ENCODE measurements around the gene TGFB2.

TGFB2 gene

DNA sequence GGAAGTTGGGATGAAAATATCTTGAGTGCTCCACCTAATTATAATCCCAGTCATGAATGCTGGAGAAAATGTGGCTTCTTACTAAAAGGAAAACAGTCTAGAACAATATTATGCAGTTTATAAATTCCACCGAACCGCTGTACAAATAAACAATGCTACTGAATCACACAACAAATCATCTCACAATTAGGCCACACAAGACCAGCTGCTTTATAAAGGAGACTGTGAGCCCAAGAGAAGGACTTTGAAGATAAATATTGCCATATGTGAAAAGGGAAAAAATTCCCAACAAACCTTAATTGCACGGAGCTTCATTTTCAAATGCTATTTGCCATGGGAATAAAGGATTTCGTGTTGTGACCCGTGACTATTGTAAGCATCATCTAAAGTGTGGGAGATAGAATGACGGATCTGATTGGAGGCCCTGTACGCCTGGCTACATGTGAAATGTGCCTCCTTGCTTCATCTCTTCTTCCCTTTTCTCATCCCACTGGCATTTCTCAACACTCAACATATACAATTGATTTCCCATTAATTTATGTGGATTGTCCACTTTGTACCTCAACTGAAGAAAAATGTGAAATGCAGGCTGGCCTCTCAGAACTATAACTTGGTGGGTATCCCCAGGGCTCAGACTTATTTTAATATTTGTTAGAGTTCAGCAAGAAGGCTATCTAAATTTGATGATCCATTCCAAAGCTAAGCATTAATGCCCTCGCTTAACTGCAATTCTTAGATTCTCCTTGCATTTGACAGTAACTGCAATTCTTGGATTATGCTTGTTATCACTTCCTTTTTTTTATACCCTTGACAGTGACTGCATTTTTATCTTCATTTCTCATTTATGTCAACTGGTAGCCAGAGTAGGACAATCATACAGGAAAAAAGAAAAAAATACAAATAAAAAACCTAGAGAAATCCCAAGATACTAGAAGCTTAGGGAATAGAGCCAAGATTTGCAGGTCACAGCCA lies 122.3 kb downstream of the TGFB2 start:
- 92% methylated on average over 6 of the region's 8 CpGs for WGBS, 2 experiments
- Histone ChIP-seq H3K27me3 (ENCODE audit: control insufficient read depth, insufficient read depth, low read length, poor library complexity, severe bottlenecking) (no peaks in the 10 kb centered on the region), H3K4me1 (ENCODE audit: control insufficient read depth, insufficient read depth, low read length) (no peaks in the 10 kb centered on the region), H3K27ac (ENCODE audit: insufficient read depth, low read depth, low read length, poor library complexity, severe bottlenecking) (no peak overlapping the region), H3K9me3 (ENCODE audit: control insufficient read depth, low read length) (no peaks in the 10 kb centered on the region), H3K4me3 (ENCODE audit: insufficient read depth, low read depth, low read length) (no peak overlapping the region), H3K36me3 (ENCODE audit: control insufficient read depth, insufficient read depth, low read length) (no peaks in the 10 kb centered on the region)

DNA sequence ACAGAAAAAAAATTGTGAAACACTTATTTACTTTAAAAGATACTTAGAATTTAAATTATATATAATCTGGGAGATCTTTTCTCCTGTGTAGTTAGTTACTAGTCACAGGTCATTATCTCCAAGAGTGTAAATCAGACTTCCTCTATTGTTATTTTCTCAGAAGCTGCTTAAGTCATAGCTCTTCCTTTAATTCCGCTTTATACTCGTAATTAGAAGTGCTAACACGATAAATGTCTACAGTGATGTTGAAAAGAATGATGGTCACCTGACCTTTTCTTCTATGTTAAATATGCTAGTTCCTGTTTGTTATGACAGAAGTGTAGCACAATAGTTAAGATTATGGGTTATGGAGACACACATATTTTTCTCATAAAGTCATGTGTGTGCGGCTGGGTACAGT lies 123.6 kb downstream of the TGFB2 start:
- Histone ChIP-seq H3K27me3 (ENCODE audit: control insufficient read depth, insufficient read depth, low read length, poor library complexity, severe bottlenecking) (no peaks in the 10 kb centered on the region), H3K9me3 (ENCODE audit: control insufficient read depth, low read length) (no peaks in the 10 kb centered on the region), H3K36me3 (ENCODE audit: control insufficient read depth, insufficient read depth, low read length) (no peaks in the 10 kb centered on the region), H3K4me1 (ENCODE audit: control insufficient read depth, insufficient read depth, low read length) (no peaks in the 10 kb centered on the region), H3K27ac (ENCODE audit: insufficient read depth, low read depth, low read length, poor library complexity, severe bottlenecking) (no peak overlapping the region), H3K4me3 (ENCODE audit: insufficient read depth, low read depth, low read length) (no peak overlapping the region)
- WGBS, 2 experiments = 94 to 97% methylated on average over 4 of the region's 4 CpGs

- Histone ChIP-seq H3K4me1 (ENCODE audit: control insufficient read depth, insufficient read depth, low read length) (no peaks in the 10 kb centered on the region), H3K27ac (ENCODE audit: insufficient read depth, low read depth, low read length, poor library complexity, severe bottlenecking) (no peak overlapping the region), H3K36me3 (ENCODE audit: control insufficient read depth, insufficient read depth, low read length) (no peaks in the 10 kb centered on the region), H3K9me3 (ENCODE audit: control insufficient read depth, low read length) (no peaks in the 10 kb centered on the region), H3K4me3 (ENCODE audit: insufficient read depth, low read depth, low read length) (no peak overlapping the region), H3K27me3 (ENCODE audit: control insufficient read depth, insufficient read depth, low read length, poor library complexity, severe bottlenecking) (no peaks in the 10 kb centered on the region)
- WGBS, 2 experiments = 100% methylated on average over 1 of the region's 1 CpG
Measured at GRCh38 chr1:218472885-218473284, 127.7 kb downstream of the TGFB2 start.

GRCh38 chr1:218473522-218473921 lies 128.4 kb downstream of the TGFB2 start:
- Histone ChIP-seq H3K4me3 (ENCODE audit: insufficient read depth, low read depth, low read length) (no peak overlapping the region), H3K4me1 (ENCODE audit: control insufficient read depth, insufficient read depth, low read length) (no peaks in the 10 kb centered on the region), H3K27ac (ENCODE audit: insufficient read depth, low read depth, low read length, poor library complexity, severe bottlenecking) (no peak overlapping the region), H3K9me3 (ENCODE audit: control insufficient read depth, low read length) (no peaks in the 10 kb centered on the region), H3K27me3 (ENCODE audit: control insufficient read depth, insufficient read depth, low read length, poor library complexity, severe bottlenecking) (no peaks in the 10 kb centered on the region), H3K36me3 (ENCODE audit: control insufficient read depth, insufficient read depth, low read length) (no peaks in the 10 kb centered on the region)
- WGBS, 2 experiments = no CpG with 5 or more reads among the region's 2 CpGs

GRCh38 chr1:218474128-218474527 lies 129.0 kb downstream of the TGFB2 start:
- WGBS, 2 experiments = 89 to 98% methylated on average over 5 of the region's 5 CpGs
- Histone ChIP-seq H3K27me3 (ENCODE audit: control insufficient read depth, insufficient read depth, low read length, poor library complexity, severe bottlenecking) (no peaks in the 10 kb centered on the region), H3K9me3 (ENCODE audit: control insufficient read depth, low read length) (no peaks in the 10 kb centered on the region), H3K4me1 (ENCODE audit: control insufficient read depth, insufficient read depth, low read length) (no peaks in the 10 kb centered on the region), H3K4me3 (ENCODE audit: insufficient read depth, low read depth, low read length) (no peak overlapping the region), H3K27ac (ENCODE audit: insufficient read depth, low read depth, low read length, poor library complexity, severe bottlenecking) (no peak overlapping the region), H3K36me3 (ENCODE audit: control insufficient read depth, insufficient read depth, low read length) (no peaks in the 10 kb centered on the region)

DNA sequence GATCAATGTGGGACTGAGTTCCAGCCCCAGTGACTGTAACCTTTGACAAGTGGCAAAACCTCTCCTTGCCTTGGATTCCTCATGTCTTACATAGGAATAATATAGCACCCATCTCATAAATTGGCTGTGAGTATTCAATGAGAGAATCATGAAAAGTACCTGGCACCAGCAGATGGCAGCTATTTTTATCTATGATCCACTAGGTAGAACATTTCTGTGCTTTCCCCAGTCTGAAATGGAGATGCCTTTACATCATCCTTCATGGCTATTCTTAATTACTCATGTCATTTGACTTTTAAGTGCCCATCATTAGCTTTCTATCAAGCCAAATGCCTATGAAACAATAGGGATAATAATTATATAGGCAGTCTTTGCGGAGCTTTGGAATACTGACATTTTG lies 130.1 kb downstream of the TGFB2 start:
- H3K27me3 ChIP-seq (ENCODE audit: control insufficient read depth, insufficient read depth, low read length, poor library complexity, severe bottlenecking) = no peaks in the 10 kb centered on the region
- H3K27ac ChIP-seq (ENCODE audit: insufficient read depth, low read depth, low read length, poor library complexity, severe bottlenecking) = no peak overlapping the region
- 100% methylated on average over 1 of the region's 1 CpG for WGBS, 2 experiments
- H3K36me3 ChIP-seq (ENCODE audit: control insufficient read depth, insufficient read depth, low read length) = no peaks in the 10 kb centered on the region
- H3K4me3 ChIP-seq (ENCODE audit: insufficient read depth, low read depth, low read length) = no peak overlapping the region
- no peaks in the 10 kb centered on the region for H3K9me3 ChIP-seq (ENCODE audit: control insufficient read depth, low read length)
- no peaks in the 10 kb centered on the region for H3K4me1 ChIP-seq (ENCODE audit: control insufficient read depth, insufficient read depth, low read length)

- H3K27me3 ChIP-seq (ENCODE audit: control insufficient read depth, insufficient read depth, low read length, poor library complexity, severe bottlenecking) = no peaks in the 10 kb centered on the region
- H3K4me1 ChIP-seq (ENCODE audit: control insufficient read depth, insufficient read depth, low read length) = no peaks in the 10 kb centered on the region
- WGBS, 2 experiments = 92 to 96% methylated on average over 1 of the region's 1 CpG
- no peak overlapping the region for H3K27ac ChIP-seq (ENCODE audit: insufficient read depth, low read depth, low read length, poor library complexity, severe bottlenecking)
- no peaks in the 10 kb centered on the region for H3K36me3 ChIP-seq (ENCODE audit: control insufficient read depth, insufficient read depth, low read length)
- H3K4me3 ChIP-seq (ENCODE audit: insufficient read depth, low read depth, low read length) = no peak overlapping the region
- no peaks in the 10 kb centered on the region for H3K9me3 ChIP-seq (ENCODE audit: control insufficient read depth, low read length)
Measured at GRCh38 chr1:218475699-218476098, 130.6 kb downstream of the TGFB2 start.

DNA sequence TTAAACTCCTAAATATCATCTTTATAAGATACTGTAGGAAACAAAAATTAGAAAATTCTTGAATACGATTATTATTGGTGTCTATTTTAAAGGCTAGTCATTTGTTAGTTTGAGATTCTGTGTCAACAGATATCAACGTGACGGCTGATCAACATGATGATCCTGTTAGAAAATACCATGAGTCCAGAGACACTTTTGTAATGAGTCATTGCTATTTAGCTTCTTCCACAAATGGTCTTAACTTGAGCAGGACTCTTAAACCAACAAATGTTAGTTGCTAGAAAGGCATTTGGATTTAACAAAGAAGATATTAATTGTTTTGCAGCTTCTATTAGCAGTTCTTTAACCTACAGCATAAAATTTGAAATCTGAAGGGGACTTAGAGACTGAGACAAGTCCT lies 131.2 kb downstream of the TGFB2 start:
- Histone ChIP-seq H3K4me3 (ENCODE audit: insufficient read depth, low read depth, low read length) (no peak overlapping the region), H3K9me3 (ENCODE audit: control insufficient read depth, low read length) (no peaks in the 10 kb centered on the region), H3K4me1 (ENCODE audit: control insufficient read depth, insufficient read depth, low read length) (no peaks in the 10 kb centered on the region), H3K27ac (ENCODE audit: insufficient read depth, low read depth, low read length, poor library complexity, severe bottlenecking) (no peak overlapping the region), H3K36me3 (ENCODE audit: control insufficient read depth, insufficient read depth, low read length) (no peaks in the 10 kb centered on the region), H3K27me3 (ENCODE audit: control insufficient read depth, insufficient read depth, low read length, poor library complexity, severe bottlenecking) (no peaks in the 10 kb centered on the region)
- WGBS, 2 experiments = 89 to 100% methylated on average over 3 of the region's 3 CpGs

DNA sequence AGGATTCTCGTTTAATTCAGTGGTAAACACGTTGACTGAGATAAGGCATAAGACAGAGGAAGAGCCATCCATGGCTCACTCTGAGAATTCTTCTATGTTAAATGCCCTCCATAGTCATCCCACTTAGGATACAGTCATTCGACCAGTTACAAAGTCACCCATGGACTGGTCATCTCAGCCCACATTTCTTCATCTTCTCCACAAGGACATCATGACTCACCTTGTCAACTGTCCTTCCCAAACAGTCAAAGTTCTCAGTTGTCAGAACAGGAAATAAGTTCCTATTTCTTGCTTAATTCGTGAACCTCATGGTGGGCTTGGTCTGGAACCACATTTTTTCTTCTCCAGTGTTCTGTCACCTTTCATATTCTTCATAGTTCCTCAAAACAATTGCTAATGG lies 133.2 kb downstream of the TGFB2 start:
- 92 to 94% methylated on average over 4 of the region's 4 CpGs for WGBS, 2 experiments
- H3K27me3 ChIP-seq (ENCODE audit: control insufficient read depth, insufficient read depth, low read length, poor library complexity, severe bottlenecking) = no peaks in the 10 kb centered on the region
- H3K4me3 ChIP-seq (ENCODE audit: insufficient read depth, low read depth, low read length) = no peak overlapping the region
- H3K9me3 ChIP-seq (ENCODE audit: control insufficient read depth, low read length) = no peaks in the 10 kb centered on the region
- H3K4me1 ChIP-seq (ENCODE audit: control insufficient read depth, insufficient read depth, low read length) = no peaks in the 10 kb centered on the region
- H3K27ac ChIP-seq (ENCODE audit: insufficient read depth, low read depth, low read length, poor library complexity, severe bottlenecking) = no peak overlapping the region
- no peaks in the 10 kb centered on the region for H3K36me3 ChIP-seq (ENCODE audit: control insufficient read depth, insufficient read depth, low read length)

DNA sequence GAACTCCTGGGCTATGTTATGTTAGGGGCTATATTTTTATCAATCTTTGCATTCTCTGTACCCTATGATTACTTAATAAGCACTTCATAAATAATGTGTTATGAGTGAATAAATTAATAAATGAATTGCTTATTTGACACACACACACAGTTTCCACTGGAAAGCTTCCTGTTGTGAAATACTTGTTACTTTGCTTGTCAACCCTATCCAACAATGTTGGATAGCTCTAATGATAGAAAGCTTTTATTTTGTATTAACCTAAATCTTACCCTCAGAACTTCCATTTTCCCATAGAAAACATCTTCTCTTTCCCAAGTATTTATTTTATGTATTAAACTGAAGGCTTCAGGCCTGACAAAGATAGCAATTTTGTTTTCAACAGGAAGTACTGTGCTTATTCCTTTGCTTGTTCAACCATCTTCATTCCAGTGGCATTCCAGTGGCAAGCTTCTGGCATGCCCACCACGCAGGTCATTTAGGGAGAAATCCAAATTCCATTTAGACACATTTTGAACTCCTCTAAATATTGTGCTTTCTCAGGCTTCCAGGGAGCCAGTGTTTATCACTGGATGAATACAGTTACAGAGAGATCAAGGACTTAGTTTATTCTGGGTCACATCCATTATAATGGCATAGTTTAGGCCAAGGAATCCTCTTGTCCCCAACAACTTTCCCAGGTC lies 134.4 kb downstream of the TGFB2 start:
- Histone ChIP-seq H3K4me1 (ENCODE audit: control insufficient read depth, insufficient read depth, low read length) (no peaks in the 10 kb centered on the region), H3K9me3 (ENCODE audit: control insufficient read depth, low read length) (no peaks in the 10 kb centered on the region), H3K4me3 (ENCODE audit: insufficient read depth, low read depth, low read length) (no peak overlapping the region), H3K27ac (ENCODE audit: insufficient read depth, low read depth, low read length, poor library complexity, severe bottlenecking) (peak overlapping the region; percentile 3), H3K27me3 (ENCODE audit: control insufficient read depth, insufficient read depth, low read length, poor library complexity, severe bottlenecking) (no peaks in the 10 kb centered on the region), H3K36me3 (ENCODE audit: control insufficient read depth, insufficient read depth, low read length) (no peaks in the 10 kb centered on the region)
- 88 to 89% methylated on average over 1 of the region's 1 CpG for WGBS, 2 experiments
